Effector memory CD4-positive, alpha-beta T cell (primary cell): ENCODE measurements around the gene KCNQ2.

Source experiments
- DNase-seq, 3 donors: peaks; one replicate each; pipeline ENCODE4 v3.0.0-alpha.2; 2020
- H3K27ac ChIP-seq: 2 replicates; pipeline ENCODE4 v1.7.0; 2013; ENCODE audit warnings: mild to moderate bottlenecking, low read length, moderate library complexity; ENCODE audit not compliant: insufficient read depth, poor library complexity, severe bottlenecking
- H3K27me3 ChIP-seq: replicated peaks from 2 replicates; pipeline ENCODE4 v1.7.0; 2013; ENCODE audit warnings: mild to moderate bottlenecking, low read length; ENCODE audit not compliant: insufficient read depth, control insufficient read depth, poor library complexity, severe bottlenecking
- H3K36me3 ChIP-seq: 2 replicates; pipeline ENCODE4 v1.7.0; 2013; ENCODE audit warnings: mild to moderate bottlenecking, low read length, moderate library complexity; ENCODE audit not compliant: control insufficient read depth, insufficient read depth
- H3K4me1 ChIP-seq: 2 replicates; pipeline ENCODE4 v1.7.0; 2013; ENCODE audit warnings: low read length, mild to moderate bottlenecking; ENCODE audit not compliant: control insufficient read depth, insufficient read depth, poor library complexity, severe bottlenecking
- H3K4me3 ChIP-seq: 2 replicates; pipeline ENCODE4 v1.7.0; 2013; ENCODE audit warnings: low read length, low read depth, mild to moderate bottlenecking; ENCODE audit not compliant: insufficient read depth, poor library complexity, severe bottlenecking
- H3K9me3 ChIP-seq: 2 replicates; pipeline ENCODE4 v1.7.0; 2013; ENCODE audit warnings: mild to moderate bottlenecking, low read length, moderate library complexity; ENCODE audit not compliant: control insufficient read depth

The KCNQ2 gene

GRCh38 chr20:63404129-63405085, 68.0 kb downstream of the KCNQ2 start:
- Histone ChIP-seq H3K9me3 (no peaks in the 10 kb centered on the region), H3K27me3 (no peaks in the 10 kb centered on the region), H3K36me3 (no peaks in the 10 kb centered on the region), H3K4me1 (no peaks in the 10 kb centered on the region), H3K27ac (no peak overlapping the region), H3K4me3 (no peak overlapping the region)
- no peak for DNase-seq

- Histone ChIP-seq H3K36me3 (no peaks in the 10 kb centered on the region), H3K27me3 (no peaks in the 10 kb centered on the region), H3K27ac (no peak overlapping the region), H3K9me3 (no peaks in the 10 kb centered on the region), H3K4me1 (no peaks in the 10 kb centered on the region), H3K4me3 (no peak overlapping the region)
- DNase-seq, result no peak
Observed at GRCh38 chr20:63403403-63404105, 68.9 kb downstream of the KCNQ2 start.

GRCh38 chr20:63402860-63403220, 69.6 kb downstream of the KCNQ2 start:
- DNase-seq, result no peak
- Histone ChIP-seq H3K27ac (no peak overlapping the region), H3K9me3 (no peaks in the 10 kb centered on the region), H3K4me3 (no peak overlapping the region), H3K4me1 (no peaks in the 10 kb centered on the region), H3K27me3 (no peaks in the 10 kb centered on the region), H3K36me3 (no peaks in the 10 kb centered on the region)

GRCh38 chr20:63402181-63402859, 70.1 kb downstream of the KCNQ2 start:
- Histone ChIP-seq H3K27ac (no peak overlapping the region), H3K36me3 (no peaks in the 10 kb centered on the region), H3K27me3 (no peaks in the 10 kb centered on the region), H3K4me3 (no peak overlapping the region), H3K9me3 (no peaks in the 10 kb centered on the region), H3K4me1 (no peaks in the 10 kb centered on the region)
- DNase-seq, result no peak

- no peak overlapping the region for H3K4me3 ChIP-seq
- no peaks in the 10 kb centered on the region for H3K27me3 ChIP-seq
- no peaks in the 10 kb centered on the region for H3K4me1 ChIP-seq
- no peaks in the 10 kb centered on the region for H3K9me3 ChIP-seq
- no peaks in the 10 kb centered on the region for H3K36me3 ChIP-seq
- no peak for DNase-seq
- no peak overlapping the region for H3K27ac ChIP-seq
Observed at GRCh38 chr20:63401384-63402110, 70.9 kb downstream of the KCNQ2 start.

GRCh38 chr20:63400486-63401210, 71.8 kb downstream of the KCNQ2 start:
- Histone ChIP-seq H3K27me3 (no peaks in the 10 kb centered on the region), H3K4me3 (no peak overlapping the region)
- no peak for DNase-seq

GRCh38 chr20:63399596-63400375, 72.7 kb downstream of the KCNQ2 start:
- Histone ChIP-seq H3K27me3 (no peaks in the 10 kb centered on the region), H3K27ac (no peak overlapping the region), H3K9me3 (no peaks in the 10 kb centered on the region), H3K4me3 (no peak overlapping the region), H3K36me3 (no peaks in the 10 kb centered on the region), H3K4me1 (no peaks in the 10 kb centered on the region)
- DNase-seq, result no peak

More at GRCh38 chr20:63400486-63401210, 71.8 kb downstream of the KCNQ2 start:
- H3K36me3 ChIP-seq, result no peaks in the 10 kb centered on the region
- H3K27ac ChIP-seq, result no peak overlapping the region
- H3K4me1 ChIP-seq, result no peaks in the 10 kb centered on the region
- H3K9me3 ChIP-seq, result no peaks in the 10 kb centered on the region

GRCh38 chr20:63398744-63399514, 73.5 kb downstream of the KCNQ2 start:
- H3K9me3 ChIP-seq, result no peaks in the 10 kb centered on the region
- no peak overlapping the region for H3K27ac ChIP-seq
- H3K4me3 ChIP-seq, result no peak overlapping the region
- no peak for DNase-seq
- no peaks in the 10 kb centered on the region for H3K27me3 ChIP-seq
- H3K36me3 ChIP-seq, result no peaks in the 10 kb centered on the region
- H3K4me1 ChIP-seq, result no peaks in the 10 kb centered on the region
